ENCODE data around the gene PLEKHO1. TPM values are rescaled to one million over a fixed set of nuclear protein-coding genes. Genes with fewer than 3 reads are reported as not detected.

Gene PLEKHO1, protein sequence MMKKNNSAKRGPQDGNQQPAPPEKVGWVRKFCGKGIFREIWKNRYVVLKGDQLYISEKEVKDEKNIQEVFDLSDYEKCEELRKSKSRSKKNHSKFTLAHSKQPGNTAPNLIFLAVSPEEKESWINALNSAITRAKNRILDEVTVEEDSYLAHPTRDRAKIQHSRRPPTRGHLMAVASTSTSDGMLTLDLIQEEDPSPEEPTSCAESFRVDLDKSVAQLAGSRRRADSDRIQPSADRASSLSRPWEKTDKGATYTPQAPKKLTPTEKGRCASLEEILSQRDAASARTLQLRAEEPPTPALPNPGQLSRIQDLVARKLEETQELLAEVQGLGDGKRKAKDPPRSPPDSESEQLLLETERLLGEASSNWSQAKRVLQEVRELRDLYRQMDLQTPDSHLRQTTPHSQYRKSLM
- total RNA-seq (2021) (23.3 to 27.0 TPM (median 25.7 TPM) in 3 replicates), Bru-seq, nascent RNA (percentile 76 among the genes with signal in this experiment)
- long read RNA-seq, experiment 1, transcript PLEKHO1-201 (6 exons, 2,050 nt): major isoform, 76 of 102 reads
- long read RNA-seq, experiment 1, partial matches to known transcripts: 1 of 102 reads
- long read RNA-seq, experiment 1, other reads (novel, unspliced or antisense): 21 of 102 reads
- long read RNA-seq, experiment 2, transcript PLEKHO1-201 (6 exons, 2,050 nt): major isoform, 19 of 33 reads
- long read RNA-seq, experiment 2, partial matches to known transcripts: 4 of 33 reads
- long read RNA-seq, experiment 2, other reads (novel, unspliced or antisense): 5 of 33 reads
- long read RNA-seq, experiment 3, transcript PLEKHO1-201 (6 exons, 2,050 nt): major isoform, 6 of 14 reads
- long read RNA-seq, experiment 3, partial matches to known transcripts: 0 of 14 reads
- long read RNA-seq, experiment 3, other reads (novel, unspliced or antisense): 5 of 14 reads

DNA sequence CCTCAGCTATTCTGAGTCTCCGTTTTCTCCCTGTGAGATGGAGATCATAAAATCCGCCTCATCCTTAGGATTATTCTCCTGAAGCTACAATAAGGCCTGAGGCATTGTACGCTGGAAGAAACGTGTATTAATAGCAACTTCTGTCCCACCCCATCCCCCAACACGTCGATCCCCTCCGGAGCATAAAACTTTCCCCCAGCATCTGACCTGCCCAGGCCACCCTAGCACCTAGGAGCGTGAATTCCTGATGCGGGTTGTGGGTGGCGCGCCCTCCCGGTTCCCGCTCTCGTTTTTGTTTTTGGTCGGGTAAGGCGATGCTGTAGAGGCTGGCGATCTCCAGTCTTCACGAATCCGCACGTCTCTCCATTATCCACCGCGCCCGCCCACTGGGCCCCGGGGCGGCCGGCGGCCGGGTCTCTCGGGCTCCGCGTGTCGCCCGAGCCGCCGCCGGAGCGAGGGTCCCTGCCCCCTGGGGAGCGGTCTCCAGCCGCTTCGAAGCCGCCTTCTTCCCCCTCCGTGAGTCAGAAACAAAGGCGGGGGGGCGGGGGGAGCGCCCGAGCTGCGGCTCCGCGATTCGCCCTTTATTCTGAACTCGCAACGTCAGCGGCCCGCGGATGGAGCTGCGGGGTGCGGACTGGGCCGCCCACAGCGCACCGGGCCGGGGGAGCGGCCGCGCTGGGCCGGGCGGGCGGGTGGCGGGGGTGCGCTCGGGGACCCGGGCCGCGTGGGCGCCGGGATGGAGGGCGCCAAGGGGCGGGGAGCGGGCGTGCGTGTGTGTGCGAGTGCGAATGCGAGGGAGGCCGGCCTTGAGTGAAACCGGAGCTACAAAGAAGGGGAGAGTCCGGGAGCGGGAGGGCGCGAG lies at the start of gene PLEKHO1:
TSS of gene PLEKHO1 (plus strand) at position 646 of the 862 bp plus-strand sequence. CDS start 342 bp downstream, outside the sequence.
- H3K27ac Mint-ChIP-seq: no peak within 1 kb of the TSS; the same call in 1 of the 2 replicates
- CTCF ChIA-PET: interaction anchor here (0.6 to 2.4 kb wide), 7 partner anchors 13 to 207 kb away, joined by 3 to 11 read pairs (median 4); no protein-coding TSS in a partner anchor

DNA sequence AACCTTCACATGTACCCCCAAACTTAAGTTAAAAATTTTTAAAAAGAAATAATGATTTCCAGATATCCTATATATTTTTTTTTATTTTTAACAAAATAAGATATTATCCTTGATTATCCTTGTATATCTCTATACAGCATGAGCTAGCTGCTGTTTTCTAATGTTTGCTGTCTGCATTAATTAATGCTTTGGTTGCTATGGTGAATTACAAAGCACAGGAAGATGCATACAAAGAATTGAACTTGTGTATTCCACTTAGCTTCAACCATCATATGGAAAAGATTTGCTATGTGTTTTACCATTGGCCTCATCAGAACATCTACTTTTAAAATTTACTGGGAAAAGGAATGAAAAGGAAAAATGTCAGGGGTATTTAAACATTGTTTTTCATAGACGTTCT lies 46.7 kb upstream of the PLEKHO1 start:
- POLR2A ChIA-PET: no interaction called here
- ATAC-seq (no peak), DNase-seq (ENCODE audit: low spot score) (no peak)
- H3K27me3 Mint-ChIP-seq (ENCODE audit: low read depth): no peaks in the 10 kb centered on the region
- no peak overlapping the region for H3K27ac Mint-ChIP-seq
- no peak overlapping the region for H3K4me3 Mint-ChIP-seq
- peaks cover 14% of the 10 kb centered on the region for H3K9me3 Mint-ChIP-seq
- TF ChIP-seq, protein P1, sequence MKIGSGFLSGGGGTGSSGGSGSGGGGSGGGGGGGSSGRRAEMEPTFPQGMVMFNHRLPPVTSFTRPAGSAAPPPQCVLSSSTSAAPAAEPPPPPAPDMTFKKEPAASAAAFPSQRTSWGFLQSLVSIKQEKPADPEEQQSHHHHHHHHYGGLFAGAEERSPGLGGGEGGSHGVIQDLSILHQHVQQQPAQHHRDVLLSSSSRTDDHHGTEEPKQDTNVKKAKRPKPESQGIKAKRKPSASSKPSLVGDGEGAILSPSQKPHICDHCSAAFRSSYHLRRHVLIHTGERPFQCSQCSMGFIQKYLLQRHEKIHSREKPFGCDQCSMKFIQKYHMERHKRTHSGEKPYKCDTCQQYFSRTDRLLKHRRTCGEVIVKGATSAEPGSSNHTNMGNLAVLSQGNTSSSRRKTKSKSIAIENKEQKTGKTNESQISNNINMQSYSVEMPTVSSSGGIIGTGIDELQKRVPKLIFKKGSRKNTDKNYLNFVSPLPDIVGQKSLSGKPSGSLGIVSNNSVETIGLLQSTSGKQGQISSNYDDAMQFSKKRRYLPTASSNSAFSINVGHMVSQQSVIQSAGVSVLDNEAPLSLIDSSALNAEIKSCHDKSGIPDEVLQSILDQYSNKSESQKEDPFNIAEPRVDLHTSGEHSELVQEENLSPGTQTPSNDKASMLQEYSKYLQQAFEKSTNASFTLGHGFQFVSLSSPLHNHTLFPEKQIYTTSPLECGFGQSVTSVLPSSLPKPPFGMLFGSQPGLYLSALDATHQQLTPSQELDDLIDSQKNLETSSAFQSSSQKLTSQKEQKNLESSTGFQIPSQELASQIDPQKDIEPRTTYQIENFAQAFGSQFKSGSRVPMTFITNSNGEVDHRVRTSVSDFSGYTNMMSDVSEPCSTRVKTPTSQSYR (CRISPR knock-in tag; IDR thresholded peaks at IDR 0.05): no peak
- TF ChIP-seq RORB (CRISPR knock-in tag; IDR thresholded peaks at IDR 0.05): no peak
- no peak for TF ChIP-seq ZNF121 (CRISPR knock-in tag; IDR thresholded peaks at IDR 0.05)
- no peak for TF ChIP-seq MXD4 (CRISPR knock-in tag; IDR thresholded peaks at IDR 0.05; ENCODE audit: borderline replicate concordance)
- TF ChIP-seq NR1H2 (CRISPR knock-in tag; IDR thresholded peaks at IDR 0.05): no peak
- TF ChIP-seq GABPB1 (CRISPR knock-in tag; IDR thresholded peaks at IDR 0.05): no peak
- no peak for TF ChIP-seq KAT7 (CRISPR knock-in tag; IDR thresholded peaks at IDR 0.05; ENCODE audit: borderline replicate concordance)
- TF ChIP-seq, protein P2, sequence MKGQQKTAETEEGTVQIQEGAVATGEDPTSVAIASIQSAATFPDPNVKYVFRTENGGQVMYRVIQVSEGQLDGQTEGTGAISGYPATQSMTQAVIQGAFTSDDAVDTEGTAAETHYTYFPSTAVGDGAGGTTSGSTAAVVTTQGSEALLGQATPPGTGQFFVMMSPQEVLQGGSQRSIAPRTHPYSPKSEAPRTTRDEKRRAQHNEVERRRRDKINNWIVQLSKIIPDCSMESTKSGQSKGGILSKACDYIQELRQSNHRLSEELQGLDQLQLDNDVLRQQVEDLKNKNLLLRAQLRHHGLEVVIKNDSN (CRISPR knock-in tag; IDR thresholded peaks at IDR 0.05): no peak
- TF ChIP-seq ZNF317 (CRISPR knock-in tag; IDR thresholded peaks at IDR 0.05; ENCODE audit: borderline replicate concordance, low read depth): no peak
- TF ChIP-seq NFE2L1 (CRISPR knock-in tag; IDR thresholded peaks at IDR 0.05): no peak
- H3K36me3 Mint-ChIP-seq: peaks cover 9% of the 10 kb centered on the region
- peaks cover 13% of the 10 kb centered on the region; the same call in 1 of the 2 replicates for H3K4me1 Mint-ChIP-seq
- CTCF ChIA-PET: interaction anchor here (1.9 kb wide), 1 partner anchor 84 kb away, joined by 9 read pairs; no protein-coding TSS in a partner anchor

More for the DNA sequence above, at the start of gene PLEKHO1:
- H3K4me3 Mint-ChIP-seq: peak within 1 kb of the TSS; percentile 85
- DNase-seq (ENCODE audit: low spot score) (peak; percentile 60), ATAC-seq (peak; percentile 47)
- TF ChIP-seq, protein P3, sequence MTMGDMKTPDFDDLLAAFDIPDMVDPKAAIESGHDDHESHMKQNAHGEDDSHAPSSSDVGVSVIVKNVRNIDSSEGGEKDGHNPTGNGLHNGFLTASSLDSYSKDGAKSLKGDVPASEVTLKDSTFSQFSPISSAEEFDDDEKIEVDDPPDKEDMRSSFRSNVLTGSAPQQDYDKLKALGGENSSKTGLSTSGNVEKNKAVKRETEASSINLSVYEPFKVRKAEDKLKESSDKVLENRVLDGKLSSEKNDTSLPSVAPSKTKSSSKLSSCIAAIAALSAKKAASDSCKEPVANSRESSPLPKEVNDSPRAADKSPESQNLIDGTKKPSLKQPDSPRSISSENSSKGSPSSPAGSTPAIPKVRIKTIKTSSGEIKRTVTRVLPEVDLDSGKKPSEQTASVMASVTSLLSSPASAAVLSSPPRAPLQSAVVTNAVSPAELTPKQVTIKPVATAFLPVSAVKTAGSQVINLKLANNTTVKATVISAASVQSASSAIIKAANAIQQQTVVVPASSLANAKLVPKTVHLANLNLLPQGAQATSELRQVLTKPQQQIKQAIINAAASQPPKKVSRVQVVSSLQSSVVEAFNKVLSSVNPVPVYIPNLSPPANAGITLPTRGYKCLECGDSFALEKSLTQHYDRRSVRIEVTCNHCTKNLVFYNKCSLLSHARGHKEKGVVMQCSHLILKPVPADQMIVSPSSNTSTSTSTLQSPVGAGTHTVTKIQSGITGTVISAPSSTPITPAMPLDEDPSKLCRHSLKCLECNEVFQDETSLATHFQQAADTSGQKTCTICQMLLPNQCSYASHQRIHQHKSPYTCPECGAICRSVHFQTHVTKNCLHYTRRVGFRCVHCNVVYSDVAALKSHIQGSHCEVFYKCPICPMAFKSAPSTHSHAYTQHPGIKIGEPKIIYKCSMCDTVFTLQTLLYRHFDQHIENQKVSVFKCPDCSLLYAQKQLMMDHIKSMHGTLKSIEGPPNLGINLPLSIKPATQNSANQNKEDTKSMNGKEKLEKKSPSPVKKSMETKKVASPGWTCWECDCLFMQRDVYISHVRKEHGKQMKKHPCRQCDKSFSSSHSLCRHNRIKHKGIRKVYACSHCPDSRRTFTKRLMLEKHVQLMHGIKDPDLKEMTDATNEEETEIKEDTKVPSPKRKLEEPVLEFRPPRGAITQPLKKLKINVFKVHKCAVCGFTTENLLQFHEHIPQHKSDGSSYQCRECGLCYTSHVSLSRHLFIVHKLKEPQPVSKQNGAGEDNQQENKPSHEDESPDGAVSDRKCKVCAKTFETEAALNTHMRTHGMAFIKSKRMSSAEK (CRISPR knock-in tag; IDR thresholded peaks at IDR 0.05; ENCODE audit: borderline replicate concordance): no peak
- TF ChIP-seq ZNF423 (CRISPR knock-in tag; IDR thresholded peaks at IDR 0.05): peak; percentile 64
- no peak for TF ChIP-seq TEAD1 (CRISPR knock-in tag; IDR thresholded peaks at IDR 0.05)
- TF ChIP-seq, protein P4, sequence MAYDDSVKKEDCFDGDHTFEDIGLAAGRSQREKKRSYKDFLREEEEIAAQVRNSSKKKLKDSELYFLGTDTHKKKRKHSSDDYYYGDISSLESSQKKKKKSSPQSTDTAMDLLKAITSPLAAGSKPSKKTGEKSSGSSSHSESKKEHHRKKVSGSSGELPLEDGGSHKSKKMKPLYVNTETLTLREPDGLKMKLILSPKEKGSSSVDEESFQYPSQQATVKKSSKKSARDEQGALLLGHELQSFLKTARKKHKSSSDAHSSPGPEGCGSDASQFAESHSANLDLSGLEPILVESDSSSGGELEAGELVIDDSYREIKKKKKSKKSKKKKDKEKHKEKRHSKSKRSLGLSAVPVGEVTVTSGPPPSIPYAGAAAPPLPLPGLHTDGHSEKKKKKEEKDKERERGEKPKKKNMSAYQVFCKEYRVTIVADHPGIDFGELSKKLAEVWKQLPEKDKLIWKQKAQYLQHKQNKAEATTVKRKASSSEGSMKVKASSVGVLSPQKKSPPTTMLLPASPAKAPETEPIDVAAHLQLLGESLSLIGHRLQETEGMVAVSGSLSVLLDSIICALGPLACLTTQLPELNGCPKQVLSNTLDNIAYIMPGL (CRISPR knock-in tag; IDR thresholded peaks at IDR 0.05): 0 out of 2 replicates have a peak, but pooled peaks have one; percentile 34
- TF ChIP-seq SP1 (CRISPR knock-in tag; conservative IDR thresholded peaks at IDR 0.05): no peak
- H3K4me1 Mint-ChIP-seq: peaks cover 29% of the 10 kb centered on the region
- POLR2A ChIA-PET: interaction anchor here (1.0 to 2.2 kb wide), 2 partner anchors 12 to 13 kb away, joined by 4 to 16 read pairs; no protein-coding TSS in a partner anchor
- H3K36me3 Mint-ChIP-seq: peaks cover 14% of the 10 kb centered on the region
- no peaks in the 10 kb centered on the region for H3K9me3 Mint-ChIP-seq
- H3K27me3 Mint-ChIP-seq (ENCODE audit: low read depth): peaks cover 23% of the 10 kb centered on the region
